Heart right ventricle (tissue), 16 donors: ENCODE results near the gene ORMDL2. TPM values are rescaled to one million over a fixed set of nuclear protein-coding genes. Genes with fewer than 3 reads are reported as not detected.

Source experiments
- ATAC-seq, 8 donors: fragments of 200-7000 bp; cut with Tn5 transposase; one replicate each; pipeline ENCODE4 v1.9.1; 2020; ENCODE audit warnings: mild to moderate bottlenecking in 8 of 8, moderate library complexity in 8 of 8, moderate number of reproducible peaks in 1 of 8
- DNase-seq, 2 donors: peaks; one replicate each; pipeline ENCODE4 v3.0.0-alpha.2; 2020
- H3K27ac ChIP-seq, 10 donors: fragments of 200-600 bp; sonication (generic) in 2 of 10; one replicate each; pipeline versions ENCODE4 v1.5.0 to v1.8.0; 2020 to 2022; ENCODE audit warnings: mild to moderate bottlenecking in 3 of 10
- H3K27me3 ChIP-seq, 7 donors: fragments of 200-600 bp; one replicate each; pipeline ENCODE4 v1.8.0; 2021 to 2022; ENCODE audit warnings: mild to moderate bottlenecking in 2 of 7
- H3K36me3 ChIP-seq, 9 donors: fragments of 200-600 bp; sonication (generic) in 1 of 9; one replicate each; pipeline versions ENCODE4 v1.5.0 to v1.8.0; 2020 to 2022; ENCODE audit warnings: mild to moderate bottlenecking in 2 of 9
- H3K4me1 ChIP-seq, 9 donors: fragments of 200-600 bp; sonication (generic) in 1 of 9; one replicate each; pipeline versions ENCODE4 v1.5.0 to v1.8.0; 2020 to 2022; ENCODE audit warnings: mild to moderate bottlenecking in 4 of 9
- H3K4me3 ChIP-seq, 10 donors: fragments of 200-600 bp; sonication (generic) in 2 of 10; one replicate each; pipeline versions ENCODE4 v1.5.0 to v1.8.0; 2020 to 2022; ENCODE audit warnings: mild to moderate bottlenecking in 7 of 10, moderate library complexity in 2 of 10
- H3K9me3 ChIP-seq, 11 donors: fragments of 200-600 bp in 10 of 11; sonication (generic) in 2 of 11; one replicate each; pipeline versions ENCODE4 v1.5.0 to v1.8.0; 2013 to 2022; ENCODE audit warnings: mild to moderate bottlenecking in 2 of 11, control low read depth in 1 of 11, moderate library complexity in 1 of 11
- whole genome bisulfite sequencing, 2 donors: extraction: QIAGEN DNeasy Blood & Tissue Kit; methylation state at CpG; one replicate each; pipeline ENCODE4 v1.1.7; 2013; ENCODE audit warnings: inconsistent platforms in 1 of 2; 5-methylcytosine and 5-hydroxymethylcytosine counted together
- intact Hi-C, 10 donors: fragments of 100-400 bp; cut with DNase I; formaldehyde crosslinking; loops; one replicate each; pipeline versions ENCODE4 v1.11.1 to v1.14.2; 2022
- polyA plus RNA-seq, 2 donors: library from polyadenylated mRNA; stranded (reverse); fragments of 200-250 nt; gene quantifications; one replicate each; pipeline ENCODE4 v1.2.3, GENCODE V29; 2013
- total RNA-seq, 10 donors: library from RNA; stranded (reverse); fragmentation: NEBNext Ultra II Directional in 3 of 10; extraction: Animal tissue kit (Norgen Biotek cat#: 25700) in 3 of 10; gene quantifications; one replicate each; pipeline versions ENCODE4 v1.2.1 to v1.2.4, GENCODE V29; 2021 to 2023
- TF ChIP-seq, protein P1 (sequence below), 9 donors: fragments of 200-600 bp; sonication (generic) in 2 of 9; IDR thresholded peaks; one replicate each; pipeline versions ENCODE4 v1.5.0 to v1.8.0; 2021 to 2022; ENCODE audit warnings: antibody characterized with exemption in 9 of 9, mild to moderate bottlenecking in 5 of 9, moderate library complexity in 1 of 9
- donor health status: Arrhythmogenic right ventricular cardiomyopathy.
- donor health status: ischemic (EF 13 %, LVEDD 7.1; RV severe dilation, severe dysfunction).
- donor health status: healthy with polysubstance abuse.
- donor health status: DM: no; HTN: yes; CAD: no.
- donor health status: DM: no; HTN: no; CAD: no.
- donor health status: ischemic (EF 25% LVEDD 6.9; RV normal size, moderate dysfunction).
- donor health status: ischemic (EF 25% LVEDD 5.7; RV mildly dilated, moderate dysfunction).
- donor health status: healthy.
- donor health status: DM: yes; HTN: yes; CAD: no.
- donor health status: Ischemic cardiomyopathy.
- donor health status: ischemic (EF 35%, LVEDD 5.7; RV mildly dilated, moderate dysfunction).
- donor health status: nonischemic (EF 11% LVEDD 7.7; RV severe dilation, severe dysfunction).
- donor health status: DM: yes; HTN: yes; CAD: no.
- donor health status: PGD.
- donor health status: ischemic (EF 29% LVEDD 5.4; RV normal size, mild dysfunction).
- donor health status: nonischemic (EF 23%, LVEDD 6.1; RV moderate dilation, normal function).

ORMDL2 gene
- total and polyA plus RNA-seq, 12 donors, result 10.3 to 82.9 (median 18.1) TPM

- intact Hi-C loops, result loop anchor here in 8 of 10 donors (2.0 to 10.0 kb wide), 7 partner anchors 45 to 60 kb away; partner anchors contain the start of gene GDF11 (in 3 of the 8)
- H3K36me3 ChIP-seq, result peaks cover 0 to 100% (median 56%) of the 10 kb centered on the region in 9 donors
- no peak overlapping the region for H3K4me3 ChIP-seq
- DNase-seq (peak in 1 of 2 donors; percentile 19), ATAC-seq (peak in 3 of 8 donors; percentile 45 to 72 (median 61))
- TF ChIP-seq, protein P1, sequence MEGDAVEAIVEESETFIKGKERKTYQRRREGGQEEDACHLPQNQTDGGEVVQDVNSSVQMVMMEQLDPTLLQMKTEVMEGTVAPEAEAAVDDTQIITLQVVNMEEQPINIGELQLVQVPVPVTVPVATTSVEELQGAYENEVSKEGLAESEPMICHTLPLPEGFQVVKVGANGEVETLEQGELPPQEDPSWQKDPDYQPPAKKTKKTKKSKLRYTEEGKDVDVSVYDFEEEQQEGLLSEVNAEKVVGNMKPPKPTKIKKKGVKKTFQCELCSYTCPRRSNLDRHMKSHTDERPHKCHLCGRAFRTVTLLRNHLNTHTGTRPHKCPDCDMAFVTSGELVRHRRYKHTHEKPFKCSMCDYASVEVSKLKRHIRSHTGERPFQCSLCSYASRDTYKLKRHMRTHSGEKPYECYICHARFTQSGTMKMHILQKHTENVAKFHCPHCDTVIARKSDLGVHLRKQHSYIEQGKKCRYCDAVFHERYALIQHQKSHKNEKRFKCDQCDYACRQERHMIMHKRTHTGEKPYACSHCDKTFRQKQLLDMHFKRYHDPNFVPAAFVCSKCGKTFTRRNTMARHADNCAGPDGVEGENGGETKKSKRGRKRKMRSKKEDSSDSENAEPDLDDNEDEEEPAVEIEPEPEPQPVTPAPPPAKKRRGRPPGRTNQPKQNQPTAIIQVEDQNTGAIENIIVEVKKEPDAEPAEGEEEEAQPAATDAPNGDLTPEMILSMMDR (IDR thresholded peaks at IDR 0.05), result peak in 8 of 9 donors; percentile 13 to 67 (median 54)
- 49 to 51% methylated on average over 5 of the region's 5 CpGs for WGBS, 2 donors
- no peaks in the 10 kb centered on the region for H3K27me3 ChIP-seq
- peaks cover 0 to 11% (median 0%) of the 10 kb centered on the region in 9 donors for H3K4me1 ChIP-seq
- no peak overlapping the region for H3K27ac ChIP-seq
- no peaks in the 10 kb centered on the region for H3K9me3 ChIP-seq
Measured at GRCh38 chr12:55797068-55797467, 20.8 kb upstream of the ORMDL2 start.

GRCh38 chr12:55797550-55797949 is 20.3 kb upstream of the ORMDL2 start:
- no peaks in the 10 kb centered on the region for H3K27me3 ChIP-seq
- peaks cover 0 to 11% (median 0%) of the 10 kb centered on the region in 9 donors for H3K4me1 ChIP-seq
- ATAC-seq, result no peak
- TF ChIP-seq, protein P1 (IDR thresholded peaks at IDR 0.05), result no peak
- H3K36me3 ChIP-seq, result peaks cover 0 to 100% (median 60%) of the 10 kb centered on the region in 9 donors
- H3K9me3 ChIP-seq, result no peaks in the 10 kb centered on the region
- 75 to 76% methylated on average over 4 of the region's 4 CpGs for WGBS, 2 donors
- H3K27ac ChIP-seq, result no peak overlapping the region
- no peak for DNase-seq
- intact Hi-C loops, result loop anchor here in 8 of 10 donors (2.0 to 10.0 kb wide), 7 partner anchors 45 to 60 kb away; partner anchors contain the start of gene GDF11 (in 3 of the 8)
- no peak overlapping the region for H3K4me3 ChIP-seq

- H3K27ac ChIP-seq, result no peak overlapping the region
- no peak for DNase-seq
- intact Hi-C loops, result no loop called here
- H3K27me3 ChIP-seq, result no peaks in the 10 kb centered on the region
- H3K9me3 ChIP-seq, result no peaks in the 10 kb centered on the region
- H3K4me3 ChIP-seq, result no peak overlapping the region
- peaks cover 0 to 73% (median 28%) of the 10 kb centered on the region in 9 donors for H3K36me3 ChIP-seq
- ATAC-seq, result no peak
- 93 to 96% methylated on average over 8 of the region's 8 CpGs for WGBS, 2 donors
- H3K4me1 ChIP-seq, result peaks cover 0 to 31% (median 8%) of the 10 kb centered on the region in 9 donors
- TF ChIP-seq, protein P1 (IDR thresholded peaks at IDR 0.05), result no peak
Measured at GRCh38 chr12:55806982-55807381, 10.9 kb upstream of the ORMDL2 start.

DNA sequence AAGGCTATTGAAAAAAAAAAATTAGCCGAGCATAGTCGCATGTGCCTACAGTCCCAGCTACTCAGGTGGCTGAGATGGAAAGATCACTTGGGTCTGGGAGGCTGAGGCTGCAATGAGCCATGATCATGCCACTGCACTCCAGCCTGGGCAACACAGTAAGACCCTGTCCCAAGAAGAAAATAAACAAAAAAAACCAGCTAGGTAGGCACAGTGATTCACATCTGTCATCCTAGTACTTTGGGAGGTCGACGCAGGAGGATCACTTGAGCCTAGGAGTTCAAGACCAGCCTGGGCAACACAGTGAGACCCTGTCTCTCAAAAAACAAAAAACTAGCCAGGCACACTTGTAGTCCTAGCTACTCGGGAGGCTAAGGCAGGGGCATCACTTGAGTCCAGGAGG is 8.6 kb upstream of the ORMDL2 start:
- peaks cover 0 to 72% (median 15%) of the 10 kb centered on the region in 9 donors for H3K36me3 ChIP-seq
- 81 to 84% methylated on average over 5 of the region's 5 CpGs for WGBS, 2 donors

More for the DNA sequence above, 8.6 kb upstream of the ORMDL2 start:
- Histone ChIP-seq H3K27me3 (no peaks in the 10 kb centered on the region), H3K4me3 (no peak overlapping the region), H3K27ac (no peak overlapping the region), H3K9me3 (no peaks in the 10 kb centered on the region), H3K4me1 (peaks cover 0 to 47% (median 17%) of the 10 kb centered on the region in 9 donors)
- intact Hi-C loops, result no loop called here
- ATAC-seq (no peak), DNase-seq (no peak)
- TF ChIP-seq, protein P1 (IDR thresholded peaks at IDR 0.05), result no peak
